Parathyroid adenoma (tissue), 2 donors: Measurements from ENCODE around the gene NRIP1.

Source experiments
- H2AFZ ChIP-seq: fragments of 300-600 bp; sonication (generic); one replicate; pipeline ENCODE4 v1.7.0; 2017; ENCODE audit warnings: antibody characterized with exemption, mild to moderate bottlenecking
- H3K27ac ChIP-seq: fragments of 300-600 bp; sonication (generic); one replicate; pipeline ENCODE4 v1.7.0; 2017
- H3K27me3 ChIP-seq: fragments of 300-600 bp; sonication (generic); one replicate; pipeline ENCODE4 v1.7.0; 2017; ENCODE audit warnings: low read length; ENCODE audit not compliant: control insufficient read depth, insufficient read depth
- H3K36me3 ChIP-seq: fragments of 300-600 bp; sonication (generic); one replicate; pipeline ENCODE4 v1.7.0; 2017; ENCODE audit warnings: low read length; ENCODE audit not compliant: control insufficient read depth, insufficient read depth
- H3K4me1 ChIP-seq: fragments of 300-600 bp; sonication (generic); one replicate; pipeline ENCODE4 v1.7.0; 2017; ENCODE audit warnings: control low read depth
- H3K4me2 ChIP-seq: fragments of 300-600 bp; sonication (generic); one replicate; pipeline ENCODE4 v1.7.0; 2017; ENCODE audit warnings: low read length
- H3K4me3 ChIP-seq: fragments of 300-600 bp; sonication (generic); one replicate; pipeline ENCODE4 v1.7.0; 2017; ENCODE audit warnings: low read depth, low read length
- H3K79me2 ChIP-seq: fragments of 300-600 bp; sonication (generic); one replicate; pipeline ENCODE4 v1.7.0; 2017; ENCODE audit warnings: control low read depth
- H3K9ac ChIP-seq: fragments of 300-600 bp; sonication (generic); one replicate; pipeline ENCODE4 v1.7.0; 2017; ENCODE audit warnings: mild to moderate bottlenecking
- H3K9me3 ChIP-seq: fragments of 300-600 bp; sonication (generic); one replicate; pipeline ENCODE4 v1.7.0; 2017; ENCODE audit warnings: low read length; ENCODE audit not compliant: control insufficient read depth
- CTCF ChIP-seq: fragments of 300-600 bp; sonication (generic); IDR thresholded peaks from one replicate; pipeline ENCODE4 v1.7.0; 2017; ENCODE audit warnings: antibody characterized with exemption, mild to moderate bottlenecking
- donor health status: primary hyperparathyroidism.

NRIP1 gene

GRCh38 chr21:14955936-14956520 is 108.8 kb downstream of the NRIP1 start:
- TF ChIP-seq CTCF = no peak
- no peaks in the 10 kb centered on the region for H3K79me2 ChIP-seq
- H3K9me3 ChIP-seq = no peaks in the 10 kb centered on the region
- H3K36me3 ChIP-seq = no peaks in the 10 kb centered on the region
- no peak overlapping the region for H3K27ac ChIP-seq
- H3K9ac ChIP-seq = no peak overlapping the region
- H3K4me1 ChIP-seq = no peaks in the 10 kb centered on the region
- no peak overlapping the region for H3K4me2 ChIP-seq
- H2AFZ ChIP-seq = no peak overlapping the region
- H3K4me3 ChIP-seq = no peak overlapping the region
- H3K27me3 ChIP-seq = no peaks in the 10 kb centered on the region

- no peak overlapping the region for H3K4me3 ChIP-seq
- H3K4me1 ChIP-seq = no peaks in the 10 kb centered on the region
- H2AFZ ChIP-seq = no peak overlapping the region
- no peaks in the 10 kb centered on the region for H3K36me3 ChIP-seq
- no peaks in the 10 kb centered on the region for H3K27me3 ChIP-seq
- no peak for TF ChIP-seq CTCF
- no peaks in the 10 kb centered on the region for H3K79me2 ChIP-seq
- no peak overlapping the region for H3K27ac ChIP-seq
- H3K9ac ChIP-seq = no peak overlapping the region
- no peaks in the 10 kb centered on the region for H3K9me3 ChIP-seq
- H3K4me2 ChIP-seq = no peak overlapping the region
Observed at GRCh38 chr21:14952916-14953315, 111.9 kb downstream of the NRIP1 start.

GRCh38 chr21:14949603-14950002 is 115.2 kb downstream of the NRIP1 start:
- TF ChIP-seq CTCF = no peak
- Histone ChIP-seq H3K9me3 (no peaks in the 10 kb centered on the region), H2AFZ (peak overlapping the region; percentile 42), H3K4me2 (no peak overlapping the region), H3K4me3 (no peak overlapping the region), H3K4me1 (no peaks in the 10 kb centered on the region), H3K9ac (no peak overlapping the region), H3K27ac (no peak overlapping the region), H3K79me2 (no peaks in the 10 kb centered on the region), H3K36me3 (no peaks in the 10 kb centered on the region), H3K27me3 (no peaks in the 10 kb centered on the region)

GRCh38 chr21:14947613-14948160 is 117.1 kb downstream of the NRIP1 start:
- no peak for TF ChIP-seq CTCF
- H3K9me3 ChIP-seq = no peaks in the 10 kb centered on the region
- H3K79me2 ChIP-seq = no peaks in the 10 kb centered on the region
- no peak overlapping the region for H3K27ac ChIP-seq
- H2AFZ ChIP-seq = no peak overlapping the region
- no peaks in the 10 kb centered on the region for H3K4me1 ChIP-seq
- H3K4me3 ChIP-seq = no peak overlapping the region
- H3K36me3 ChIP-seq = no peaks in the 10 kb centered on the region
- H3K9ac ChIP-seq = no peak overlapping the region
- H3K4me2 ChIP-seq = no peak overlapping the region
- no peaks in the 10 kb centered on the region for H3K27me3 ChIP-seq

- no peak overlapping the region for H3K9ac ChIP-seq
- H3K27ac ChIP-seq = no peak overlapping the region
- no peaks in the 10 kb centered on the region for H3K9me3 ChIP-seq
- H3K4me2 ChIP-seq = no peak overlapping the region
- no peaks in the 10 kb centered on the region for H3K36me3 ChIP-seq
- no peaks in the 10 kb centered on the region for H3K27me3 ChIP-seq
- TF ChIP-seq CTCF = no peak
- H2AFZ ChIP-seq = no peak overlapping the region
- H3K4me1 ChIP-seq = no peaks in the 10 kb centered on the region
- no peak overlapping the region for H3K4me3 ChIP-seq
- H3K79me2 ChIP-seq = no peaks in the 10 kb centered on the region
Observed at GRCh38 chr21:14945176-14945575, 119.6 kb downstream of the NRIP1 start.
